Measurements from ENCODE around the gene CCDC68.

The CCDC68 gene

GRCh38 chr18:55007602-55008001, 48.3 kb upstream of the CCDC68 start:
- TF ChIP-seq ZNF654 (tag by site-specific recombination; IDR thresholded peaks at IDR 0.05; ENCODE audit: low read depth), result no peak
- no peak for TF ChIP-seq ZNF214 (tag by site-specific recombination; IDR thresholded peaks at IDR 0.05; ENCODE audit: borderline replicate concordance)
- TF ChIP-seq MYNN (tag by site-specific recombination; IDR thresholded peaks at IDR 0.05; ENCODE audit: borderline replicate concordance), result no peak
- TF ChIP-seq ZNF266 (tag by site-specific recombination; IDR thresholded peaks at IDR 0.05; ENCODE audit: low read depth), result no peak
- TF ChIP-seq HOXA7 (CRISPR knock-in tag; IDR thresholded peaks at IDR 0.05; ENCODE audit: borderline replicate concordance), result no peak
- no peak for TF ChIP-seq FEZF1 (tag by site-specific recombination; IDR thresholded peaks at IDR 0.05)
- TF ChIP-seq ZNF416 (tag by site-specific recombination; IDR thresholded peaks at IDR 0.05), result no peak
- TF ChIP-seq OVOL3 (tag by site-specific recombination; IDR thresholded peaks at IDR 0.05), result no peak
- TF ChIP-seq SCRT1 (tag by site-specific recombination; IDR thresholded peaks at IDR 0.05; ENCODE audit: borderline replicate concordance), result no peak
- no peak for TF ChIP-seq AEBP2 (tag by site-specific recombination; IDR thresholded peaks at IDR 0.05; ENCODE audit: borderline replicate concordance)
- no peak for TF ChIP-seq ZNF211 (tag by site-specific recombination; IDR thresholded peaks at IDR 0.05; ENCODE audit: low read depth)
- TF ChIP-seq ZNF768 (tag by site-specific recombination; IDR thresholded peaks at IDR 0.05), result no peak
- no peak for TF ChIP-seq ZNF585B (tag by site-specific recombination; IDR thresholded peaks at IDR 0.05)
- TF ChIP-seq ZNF391 (tag by site-specific recombination; IDR thresholded peaks at IDR 0.05; ENCODE audit: borderline replicate concordance, low read depth), result no peak
- ChIA-PET POLR2A (no interaction called here), CTCF (interaction anchor here (0.6 kb wide), 1 partner anchor 24 kb away, joined by 4 read pairs; no protein-coding TSS in a partner anchor)
- H3K4me1 ChIP-seq (ENCODE audit: control insufficient read depth, insufficient read depth, low read length), result no peaks in the 10 kb centered on the region
- no peak overlapping the region for H3K27ac ChIP-seq (ENCODE audit: extremely low read depth, low read depth, low read length)
- no peaks in the 10 kb centered on the region for H3K9me3 ChIP-seq (ENCODE audit: control insufficient read depth, insufficient read depth, low read depth, low read length)
- H3K36me3 ChIP-seq (ENCODE audit: control insufficient read depth in 2 of 2, insufficient read depth in 1 of 2, low read length in 2 of 2), result no peaks in the 10 kb centered on the region
- no peak overlapping the region for H3K4me3 ChIP-seq (ENCODE audit: low read depth, low read length)

DNA sequence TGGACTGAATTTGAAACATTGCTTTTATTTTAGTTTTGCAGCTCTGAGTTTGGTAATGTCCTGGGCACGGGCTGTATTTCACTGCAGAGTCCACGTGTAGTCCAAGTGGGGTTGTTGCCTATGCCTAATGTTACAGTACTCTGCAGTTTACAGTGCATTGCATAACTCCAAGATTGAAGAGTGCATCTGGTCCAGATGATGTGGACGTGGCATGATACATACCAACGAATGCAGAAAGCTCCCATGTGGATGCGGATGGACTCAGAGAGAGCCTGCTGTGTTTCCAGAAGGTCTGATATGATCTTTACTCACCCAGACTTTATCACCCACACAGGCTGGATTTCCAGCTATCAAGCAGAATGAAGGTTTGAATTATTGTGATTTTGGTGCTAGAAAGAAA, 44.4 kb upstream of the CCDC68 start:
- Histone ChIP-seq H3K4me3 (ENCODE audit: low read depth, low read length) (no peak overlapping the region), H3K36me3 (ENCODE audit: control insufficient read depth in 2 of 2, insufficient read depth in 1 of 2, low read length in 2 of 2) (no peaks in the 10 kb centered on the region), H3K4me1 (ENCODE audit: control insufficient read depth, insufficient read depth, low read length) (no peaks in the 10 kb centered on the region), H3K9me3 (ENCODE audit: control insufficient read depth, insufficient read depth, low read depth, low read length) (no peaks in the 10 kb centered on the region), H3K27ac (ENCODE audit: extremely low read depth, low read depth, low read length) (no peak overlapping the region)
- ChIA-PET POLR2A (no interaction called here), CTCF (interaction anchor here (0.8 kb wide), 1 partner anchor 182 kb away, joined by 5 read pairs; no protein-coding TSS in a partner anchor)
- no peak for TF ChIP-seq ZNF426 (tag by site-specific recombination; IDR thresholded peaks at IDR 0.05)
- TF ChIP-seq, protein P1, sequence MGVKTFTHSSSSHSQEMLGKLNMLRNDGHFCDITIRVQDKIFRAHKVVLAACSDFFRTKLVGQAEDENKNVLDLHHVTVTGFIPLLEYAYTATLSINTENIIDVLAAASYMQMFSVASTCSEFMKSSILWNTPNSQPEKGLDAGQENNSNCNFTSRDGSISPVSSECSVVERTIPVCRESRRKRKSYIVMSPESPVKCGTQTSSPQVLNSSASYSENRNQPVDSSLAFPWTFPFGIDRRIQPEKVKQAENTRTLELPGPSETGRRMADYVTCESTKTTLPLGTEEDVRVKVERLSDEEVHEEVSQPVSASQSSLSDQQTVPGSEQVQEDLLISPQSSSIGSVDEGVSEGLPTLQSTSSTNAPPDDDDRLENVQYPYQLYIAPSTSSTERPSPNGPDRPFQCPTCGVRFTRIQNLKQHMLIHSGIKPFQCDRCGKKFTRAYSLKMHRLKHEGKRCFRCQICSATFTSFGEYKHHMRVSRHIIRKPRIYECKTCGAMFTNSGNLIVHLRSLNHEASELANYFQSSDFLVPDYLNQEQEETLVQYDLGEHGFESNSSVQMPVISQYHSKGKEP (tag by site-specific recombination; IDR thresholded peaks at IDR 0.05), result no peak
- TF ChIP-seq ZNF514 (tag by site-specific recombination; IDR thresholded peaks at IDR 0.05), result no peak
- TF ChIP-seq ZNF837 (tag by site-specific recombination; IDR thresholded peaks at IDR 0.05), result no peak
- TF ChIP-seq, protein P2, sequence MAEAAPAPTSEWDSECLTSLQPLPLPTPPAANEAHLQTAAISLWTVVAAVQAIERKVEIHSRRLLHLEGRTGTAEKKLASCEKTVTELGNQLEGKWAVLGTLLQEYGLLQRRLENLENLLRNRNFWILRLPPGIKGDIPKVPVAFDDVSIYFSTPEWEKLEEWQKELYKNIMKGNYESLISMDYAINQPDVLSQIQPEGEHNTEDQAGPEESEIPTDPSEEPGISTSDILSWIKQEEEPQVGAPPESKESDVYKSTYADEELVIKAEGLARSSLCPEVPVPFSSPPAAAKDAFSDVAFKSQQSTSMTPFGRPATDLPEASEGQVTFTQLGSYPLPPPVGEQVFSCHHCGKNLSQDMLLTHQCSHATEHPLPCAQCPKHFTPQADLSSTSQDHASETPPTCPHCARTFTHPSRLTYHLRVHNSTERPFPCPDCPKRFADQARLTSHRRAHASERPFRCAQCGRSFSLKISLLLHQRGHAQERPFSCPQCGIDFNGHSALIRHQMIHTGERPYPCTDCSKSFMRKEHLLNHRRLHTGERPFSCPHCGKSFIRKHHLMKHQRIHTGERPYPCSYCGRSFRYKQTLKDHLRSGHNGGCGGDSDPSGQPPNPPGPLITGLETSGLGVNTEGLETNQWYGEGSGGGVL (tag by site-specific recombination; IDR thresholded peaks at IDR 0.05), result no peak
- TF ChIP-seq ZNF830 (tag by site-specific recombination; IDR thresholded peaks at IDR 0.05; ENCODE audit: low read depth), result no peak
- TF ChIP-seq ZSCAN18 (tag by site-specific recombination; IDR thresholded peaks at IDR 0.05), result no peak
- TF ChIP-seq BCL6B (tag by site-specific recombination; IDR thresholded peaks at IDR 0.05), result no peak
- TF ChIP-seq ZNF843 (tag by site-specific recombination; IDR thresholded peaks at IDR 0.05), result no peak
- TF ChIP-seq ZNF510 (tag by site-specific recombination; IDR thresholded peaks at IDR 0.05; ENCODE audit: insufficient replicate concordance), result no peak
- no peak for TF ChIP-seq ZNF148 (tag by site-specific recombination; IDR thresholded peaks at IDR 0.05; ENCODE audit: borderline replicate concordance)
- TF ChIP-seq ZNF670 (tag by site-specific recombination; IDR thresholded peaks at IDR 0.05; ENCODE audit: low read depth), result no peak

All from HEK293 (cell line).